T-helper 2 cell treated with Interferon-gamma antibody and Interleukin-4, amounts not matched to agents 5 μg/mL and 100 μg/mL, for 36 hours (primary cell): ENCODE results near the gene FBRSL1.
"Not testable (repeated sequence)": the region's sequence is repeated elsewhere in the genome, so short reads cannot be mapped to it uniquely, and the experiment has no call there.

Source experiments
- DNase-seq: peaks from one replicate; pipeline ENCODE4 v3.0.0; 2021; ENCODE audit warnings: low spot score
- H3K27ac Mint-ChIP-seq: one replicate; pipeline ENCODE4 v1.8.0; 2021; ENCODE audit warnings: mild to moderate bottlenecking, mixed read lengths
- H3K27me3 Mint-ChIP-seq: one replicate; pipeline ENCODE4 v1.8.0; 2021; ENCODE audit warnings: low read depth, mixed read lengths
- H3K36me3 Mint-ChIP-seq: one replicate; pipeline ENCODE4 v1.8.0; 2021; ENCODE audit warnings: low read depth, mixed read lengths
- H3K4me1 Mint-ChIP-seq: one replicate; pipeline ENCODE4 v1.8.0; 2021; ENCODE audit warnings: low read depth, mixed read lengths
- H3K4me3 Mint-ChIP-seq: one replicate; pipeline ENCODE4 v1.8.0; 2022; ENCODE audit warnings: mild to moderate bottlenecking, moderate library complexity, mixed read lengths
- H3K9me3 Mint-ChIP-seq: one replicate; pipeline ENCODE4 v1.8.0; 2021; ENCODE audit warnings: mixed read lengths

The FBRSL1 gene

DNA sequence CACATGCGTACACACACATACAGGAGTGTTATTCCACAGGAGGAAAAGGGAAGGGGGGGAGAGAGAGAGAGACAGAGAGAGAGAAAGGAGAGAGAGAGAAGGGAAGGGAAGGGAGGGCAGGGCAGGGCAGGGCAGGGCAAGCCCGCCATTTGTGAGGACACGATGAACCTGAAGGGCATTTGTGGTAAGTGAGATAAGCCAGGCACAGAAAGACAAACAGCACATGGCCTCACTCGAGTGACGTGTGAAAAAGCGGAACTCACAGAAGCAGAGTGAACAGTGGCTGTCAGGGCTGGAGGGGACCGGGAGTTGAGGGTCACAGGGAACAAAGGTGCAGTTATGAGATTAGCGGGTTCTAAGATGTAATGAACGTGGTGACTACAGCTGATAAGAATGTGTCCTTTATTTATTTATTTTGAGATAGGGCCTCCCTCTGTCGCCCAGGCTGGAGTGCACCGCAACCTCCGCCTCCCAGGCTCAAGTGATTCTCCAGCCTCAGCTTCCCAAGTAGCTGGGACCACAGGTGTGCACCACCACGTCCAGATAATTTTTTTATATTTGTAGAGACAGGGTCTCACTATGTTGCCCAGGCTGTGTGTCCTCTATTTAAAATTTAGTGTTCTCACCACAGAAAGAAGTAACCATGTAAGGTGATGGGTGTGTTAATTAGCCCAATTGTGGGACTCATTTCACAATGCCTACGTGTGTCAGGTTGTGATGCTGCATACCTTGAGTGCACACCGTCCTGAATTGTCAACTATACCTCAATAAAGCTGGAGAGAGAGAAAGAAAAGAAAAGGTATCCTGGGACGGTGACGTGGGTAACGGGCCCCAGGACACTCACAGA, 18.7 kb upstream of the FBRSL1 start:
- Mint-ChIP-seq H3K27ac (peak overlapping the region; percentile 58), H3K27me3 (peaks cover 13% of the 10 kb centered on the region), H3K9me3 (no peaks in the 10 kb centered on the region), H3K4me1 (peaks cover 24% of the 10 kb centered on the region), H3K36me3 (no peaks in the 10 kb centered on the region), H3K4me3 (no peak overlapping the region)
- no peak for DNase-seq

DNA sequence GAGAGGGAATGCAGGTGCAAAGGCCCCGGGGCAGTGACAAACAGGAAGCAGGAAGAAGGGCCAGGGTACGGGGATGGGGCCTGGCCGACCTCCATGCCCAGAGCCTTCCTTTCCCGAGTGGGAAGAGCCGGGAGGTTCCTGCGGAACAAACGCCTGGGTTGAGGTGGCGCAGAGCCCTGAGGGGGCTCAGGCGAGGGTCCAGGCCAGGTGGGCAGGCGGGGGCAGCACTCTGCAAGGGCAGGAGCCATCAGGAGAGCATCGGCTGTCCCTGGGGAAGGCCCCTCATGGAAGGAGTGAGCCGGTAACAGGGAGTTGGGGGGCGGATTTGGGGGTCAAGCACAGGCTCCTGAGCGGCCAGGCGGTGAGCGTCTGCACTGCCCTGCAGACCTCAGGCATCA, 18.1 kb upstream of the FBRSL1 start:
- peak overlapping the region; percentile 73 for H3K27ac Mint-ChIP-seq
- no peaks in the 10 kb centered on the region for H3K9me3 Mint-ChIP-seq
- H3K4me3 Mint-ChIP-seq = no peak overlapping the region
- DNase-seq = no peak
- no peaks in the 10 kb centered on the region for H3K36me3 Mint-ChIP-seq
- H3K27me3 Mint-ChIP-seq = peaks cover 13% of the 10 kb centered on the region
- H3K4me1 Mint-ChIP-seq = peaks cover 27% of the 10 kb centered on the region

DNA sequence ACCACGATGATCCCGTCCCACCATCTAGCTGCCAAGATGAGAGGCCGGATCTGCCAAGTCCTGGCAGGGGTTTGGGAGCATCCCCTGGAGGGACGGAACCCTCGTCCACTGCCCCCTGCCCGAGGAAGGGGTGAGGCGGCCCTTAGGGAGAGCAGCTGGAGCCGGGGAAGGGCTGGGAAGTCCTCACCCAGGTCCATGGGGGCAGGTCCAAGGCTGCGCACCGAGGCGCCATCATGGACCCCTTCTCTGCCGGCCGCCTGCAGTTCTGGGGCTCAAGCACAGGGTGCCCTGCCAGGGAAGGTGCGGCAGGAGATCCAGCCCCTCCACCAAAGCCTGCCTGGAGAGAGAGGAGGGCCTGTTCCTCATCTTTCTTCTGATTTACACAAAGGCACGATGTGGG, 17.6 kb upstream of the FBRSL1 start:
- Mint-ChIP-seq H3K27ac (peak overlapping the region; percentile 73), H3K4me3 (no peak overlapping the region)

DNA sequence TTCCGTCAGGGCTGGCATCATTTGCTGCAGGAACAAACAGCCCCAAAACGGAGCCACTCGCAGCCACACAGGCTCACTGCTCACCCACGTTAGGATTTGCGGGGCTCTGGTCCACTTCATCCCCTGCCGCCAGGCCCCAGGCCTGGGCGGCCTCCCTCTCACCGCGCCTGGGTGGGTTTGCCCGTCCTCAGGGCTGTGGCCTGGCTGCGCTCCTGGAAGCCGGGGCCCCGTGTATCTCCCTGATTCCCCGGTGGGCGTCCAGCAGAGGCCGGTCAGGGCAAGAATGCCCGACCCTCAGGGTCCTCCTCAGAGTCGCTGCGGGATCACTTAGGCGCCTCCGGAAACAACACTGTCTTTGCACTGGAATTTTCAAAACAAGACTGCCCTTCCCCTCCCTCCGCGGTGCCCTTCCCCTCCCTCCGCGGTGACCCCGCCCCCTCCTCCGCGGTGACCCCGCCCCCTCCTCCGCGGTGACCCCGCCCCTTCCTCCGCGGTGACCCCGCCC, 15.7 kb upstream of the FBRSL1 start:
- Mint-ChIP-seq H3K4me3 (no peak overlapping the region), H3K9me3 (no peaks in the 10 kb centered on the region), H3K4me1 (peaks cover 25% of the 10 kb centered on the region), H3K36me3 (no peaks in the 10 kb centered on the region), H3K27ac (no peak overlapping the region), H3K27me3 (peaks cover 8% of the 10 kb centered on the region)
- no peak for DNase-seq

More for the DNA sequence above, 17.6 kb upstream of the FBRSL1 start:
- H3K27me3 Mint-ChIP-seq = peaks cover 13% of the 10 kb centered on the region
- H3K9me3 Mint-ChIP-seq = no peaks in the 10 kb centered on the region
- H3K36me3 Mint-ChIP-seq = no peaks in the 10 kb centered on the region
- peaks cover 29% of the 10 kb centered on the region for H3K4me1 Mint-ChIP-seq
- DNase-seq = no peak

DNA sequence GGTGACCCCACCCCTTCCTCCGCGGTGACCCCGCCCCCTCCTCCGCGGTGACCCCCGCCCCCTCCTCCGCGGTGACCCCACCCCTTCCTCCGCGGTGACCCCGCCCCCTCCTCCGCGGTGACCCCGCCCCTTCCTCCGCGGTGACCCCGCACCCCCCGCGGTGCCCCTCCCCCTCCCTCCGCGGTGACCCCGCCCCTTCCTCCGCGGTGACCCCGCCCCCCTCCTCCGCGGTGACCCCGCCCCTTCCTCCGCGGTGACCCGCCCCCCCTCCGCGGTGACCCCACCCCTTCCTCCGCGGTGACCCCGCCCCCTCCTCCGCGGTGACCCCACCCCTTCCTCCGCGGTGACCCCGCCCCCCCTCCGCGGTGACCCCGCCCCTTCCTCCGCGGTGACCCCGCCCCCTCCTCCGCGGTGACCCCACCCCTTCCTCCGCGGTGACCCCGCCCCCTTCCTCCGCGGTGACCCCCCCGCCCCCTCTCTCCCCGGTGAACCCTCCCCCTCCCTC, 15.1 kb upstream of the FBRSL1 start:
- H3K9me3 Mint-ChIP-seq, H3K4me3 Mint-ChIP-seq, H3K27ac Mint-ChIP-seq, H3K27me3 Mint-ChIP-seq, DNase-seq, H3K36me3 Mint-ChIP-seq: not testable (repeated sequence)
- H3K4me1 Mint-ChIP-seq = peaks cover 20% of the 10 kb centered on the region

DNA sequence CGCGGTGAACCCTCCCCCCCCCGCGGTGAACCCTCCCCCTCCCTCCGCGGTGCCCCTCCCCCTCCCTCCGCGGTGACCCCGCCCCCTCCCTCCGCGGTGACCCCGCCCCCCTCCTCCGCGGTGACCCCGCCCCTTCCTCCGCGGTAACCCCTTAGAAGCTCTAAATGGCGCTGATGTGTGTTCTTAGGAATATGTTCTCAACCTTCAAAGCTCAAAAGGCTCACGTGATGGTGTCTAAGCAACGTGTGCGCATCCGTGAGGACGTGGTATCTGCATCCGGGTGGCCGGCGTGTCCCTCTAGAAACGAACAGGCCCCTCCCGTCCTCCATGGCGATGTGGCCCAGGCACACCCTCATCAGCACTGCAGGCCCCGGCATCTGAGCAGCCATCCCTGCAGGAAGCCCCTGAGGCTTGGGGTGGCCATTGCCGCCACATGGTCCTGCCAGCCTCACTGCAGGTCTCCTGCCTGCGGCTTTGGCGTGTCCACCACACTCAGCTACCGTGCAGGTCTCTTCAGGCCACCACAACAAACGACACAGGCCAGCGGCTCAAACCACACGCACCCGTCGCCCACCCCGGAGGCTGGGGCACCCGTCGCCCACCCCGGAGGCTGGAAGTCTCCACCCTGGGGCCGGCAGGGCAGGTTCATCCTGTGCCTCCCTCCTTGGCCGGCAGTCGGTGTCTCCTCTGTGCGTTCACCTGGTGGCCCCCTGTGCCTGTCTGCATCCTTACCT, 14.5 kb upstream of the FBRSL1 start:
- Mint-ChIP-seq H3K27me3 (no peaks in the 10 kb centered on the region), H3K9me3 (no peaks in the 10 kb centered on the region), H3K4me3 (peak overlapping the region; percentile 63), H3K36me3 (no peaks in the 10 kb centered on the region), H3K4me1 (peaks cover 18% of the 10 kb centered on the region), H3K27ac (peak overlapping the region; percentile 80)
- DNase-seq = no peak

DNA sequence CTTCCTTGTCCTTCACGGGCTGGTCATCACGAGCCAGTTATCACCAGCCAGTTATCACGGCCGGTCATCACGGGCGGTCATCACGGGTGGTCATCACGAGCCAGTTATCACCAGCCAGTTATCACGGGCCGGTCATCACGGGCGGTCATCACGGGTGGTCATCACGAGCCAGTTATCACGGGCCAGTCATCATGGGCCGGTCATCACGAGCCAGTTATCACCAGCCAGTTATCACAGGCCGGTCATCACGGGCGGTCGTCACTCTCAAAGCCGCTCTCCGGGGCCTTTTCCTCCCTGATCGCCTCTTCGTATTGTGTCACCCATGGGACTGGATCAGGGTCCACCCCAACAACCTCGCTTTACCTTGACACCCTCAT, 13.9 kb upstream of the FBRSL1 start:
- H3K9me3 Mint-ChIP-seq = no peaks in the 10 kb centered on the region
- peak overlapping the region; percentile 80 for H3K27ac Mint-ChIP-seq
- no peak for DNase-seq
- H3K4me3 Mint-ChIP-seq = peak overlapping the region; percentile 63
- no peaks in the 10 kb centered on the region for H3K36me3 Mint-ChIP-seq
- peaks cover 18% of the 10 kb centered on the region for H3K4me1 Mint-ChIP-seq
- no peaks in the 10 kb centered on the region for H3K27me3 Mint-ChIP-seq

DNA sequence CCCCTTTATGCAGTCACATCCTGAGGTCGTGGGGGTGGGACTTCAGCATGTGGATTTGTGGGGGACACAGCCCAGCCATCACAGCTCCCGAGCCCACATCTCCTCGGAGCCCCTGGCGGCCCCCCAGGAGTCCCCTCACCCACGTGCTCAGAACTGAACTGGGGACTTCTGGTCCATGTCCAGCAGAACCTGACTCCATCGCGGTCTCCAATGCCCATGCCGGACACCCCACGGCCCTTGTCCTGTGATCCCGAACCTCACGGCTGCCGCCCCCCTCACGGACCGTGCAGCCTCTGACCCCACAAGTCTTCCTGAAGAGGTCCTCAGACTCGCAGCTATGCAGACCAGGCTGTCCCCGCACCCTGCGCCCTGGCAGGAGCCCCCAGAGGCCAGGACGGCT, 13.5 kb upstream of the FBRSL1 start:
- H3K27ac Mint-ChIP-seq = peak overlapping the region; percentile 80
- H3K4me1 Mint-ChIP-seq = peaks cover 18% of the 10 kb centered on the region
- peak overlapping the region; percentile 63 for H3K4me3 Mint-ChIP-seq

DNA sequence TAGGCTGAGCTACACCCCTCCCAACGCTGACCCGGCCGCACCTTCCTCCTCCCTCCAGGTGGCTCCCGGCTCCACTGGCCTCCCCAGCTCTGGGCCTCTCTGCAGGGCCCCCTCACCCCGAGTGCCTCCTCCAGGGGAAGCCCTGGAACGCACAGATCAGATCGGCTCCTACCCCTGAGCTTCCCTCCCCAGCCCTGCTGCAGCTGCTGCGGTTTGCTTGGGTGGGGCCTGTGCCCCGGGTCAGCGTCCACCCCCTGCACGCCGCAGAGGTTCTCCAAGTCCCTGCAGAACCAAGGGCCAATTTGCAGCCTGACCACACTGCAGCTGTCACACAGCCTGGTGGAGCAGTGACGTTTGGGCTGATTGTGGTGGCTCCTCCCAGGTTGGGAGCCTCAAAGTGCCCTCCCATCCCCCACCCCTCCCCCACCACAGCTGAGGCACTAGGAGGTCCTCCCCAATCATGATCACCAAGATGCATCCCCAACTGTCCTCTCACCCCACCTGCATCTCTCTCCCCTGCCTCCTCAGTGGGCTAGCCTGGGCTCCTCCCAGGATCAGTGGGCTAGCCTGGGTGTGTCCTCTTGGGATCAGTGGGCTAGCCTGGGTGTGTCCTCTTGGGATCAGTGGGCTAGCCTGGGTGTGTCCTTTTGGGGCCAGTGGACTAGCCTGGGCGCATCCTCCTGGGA, 12.8 kb upstream of the FBRSL1 start:
- peak overlapping the region; percentile 45 for H3K4me3 Mint-ChIP-seq
- no peaks in the 10 kb centered on the region for H3K27me3 Mint-ChIP-seq
- no peaks in the 10 kb centered on the region for H3K36me3 Mint-ChIP-seq
- no peak for DNase-seq
- no peaks in the 10 kb centered on the region for H3K9me3 Mint-ChIP-seq
- peaks cover 15% of the 10 kb centered on the region for H3K4me1 Mint-ChIP-seq
- peak overlapping the region; percentile 75 for H3K27ac Mint-ChIP-seq

More for the DNA sequence above, 13.5 kb upstream of the FBRSL1 start:
- H3K36me3 Mint-ChIP-seq = no peaks in the 10 kb centered on the region
- no peaks in the 10 kb centered on the region for H3K9me3 Mint-ChIP-seq
- H3K27me3 Mint-ChIP-seq = no peaks in the 10 kb centered on the region
- no peak for DNase-seq

DNA sequence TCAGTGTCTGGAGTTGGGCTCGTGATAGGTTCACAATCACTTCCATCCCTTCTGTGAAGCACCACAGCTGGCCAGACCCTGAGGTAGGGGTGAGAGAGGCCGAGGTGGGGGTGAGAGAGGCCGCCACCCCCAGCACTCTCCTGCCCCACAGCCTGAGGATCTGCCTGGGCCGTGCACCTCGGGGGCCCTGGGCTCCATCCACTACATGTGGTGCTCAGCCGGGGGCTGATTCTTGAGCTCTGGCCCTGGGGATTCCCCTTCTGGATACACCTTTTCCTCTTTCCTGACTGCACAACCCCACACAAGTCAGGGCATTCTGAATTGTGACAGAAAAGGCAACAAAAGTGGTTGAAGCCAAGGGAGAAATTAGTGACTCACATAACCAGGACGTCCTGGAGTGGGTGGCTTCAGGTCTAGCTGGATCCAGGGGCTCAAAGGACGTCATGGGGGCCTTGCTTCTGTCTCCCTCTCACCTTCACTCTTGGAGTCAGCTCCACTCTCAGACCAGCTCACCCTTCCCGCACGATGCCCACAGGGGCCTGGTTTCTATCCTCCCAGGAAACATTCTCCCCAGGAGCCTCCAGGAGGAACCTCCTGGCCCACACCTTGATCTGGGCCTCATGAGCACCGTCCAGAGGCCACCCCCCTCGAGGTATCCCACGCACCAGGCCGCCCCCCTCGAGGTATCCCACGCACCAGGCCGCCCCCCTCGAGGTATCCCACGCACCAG, 12.1 kb upstream of the FBRSL1 start:
- Mint-ChIP-seq H3K27me3 (no peaks in the 10 kb centered on the region), H3K27ac (peak overlapping the region; percentile 75), H3K9me3 (no peaks in the 10 kb centered on the region), H3K36me3 (no peaks in the 10 kb centered on the region), H3K4me1 (peaks cover 13% of the 10 kb centered on the region), H3K4me3 (peak overlapping the region; percentile 45)
- no peak for DNase-seq

DNA sequence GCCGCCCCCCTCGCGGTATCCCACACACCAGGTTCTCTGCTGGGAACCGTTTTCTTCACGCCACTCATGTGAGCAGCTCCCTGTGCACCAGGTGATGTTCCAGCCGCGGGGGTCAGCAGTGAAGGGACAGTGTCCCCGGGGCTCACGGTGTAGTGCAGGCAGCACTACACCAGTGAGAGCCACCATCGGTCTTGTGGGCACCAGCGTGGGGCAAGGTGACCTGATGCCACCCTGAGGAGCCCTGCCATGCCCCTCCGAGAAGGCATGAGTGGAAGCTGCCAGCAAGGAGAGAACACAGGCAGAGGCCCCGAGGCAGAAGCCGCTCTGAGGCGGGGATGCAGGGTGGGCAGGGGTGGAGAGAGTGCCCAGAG, 11.5 kb upstream of the FBRSL1 start:
- peaks cover 13% of the 10 kb centered on the region for H3K4me1 Mint-ChIP-seq
- no peak overlapping the region for H3K4me3 Mint-ChIP-seq
- no peaks in the 10 kb centered on the region for H3K9me3 Mint-ChIP-seq
- no peaks in the 10 kb centered on the region for H3K36me3 Mint-ChIP-seq
- H3K27ac Mint-ChIP-seq = no peak overlapping the region
- no peaks in the 10 kb centered on the region for H3K27me3 Mint-ChIP-seq
- no peak for DNase-seq

DNA sequence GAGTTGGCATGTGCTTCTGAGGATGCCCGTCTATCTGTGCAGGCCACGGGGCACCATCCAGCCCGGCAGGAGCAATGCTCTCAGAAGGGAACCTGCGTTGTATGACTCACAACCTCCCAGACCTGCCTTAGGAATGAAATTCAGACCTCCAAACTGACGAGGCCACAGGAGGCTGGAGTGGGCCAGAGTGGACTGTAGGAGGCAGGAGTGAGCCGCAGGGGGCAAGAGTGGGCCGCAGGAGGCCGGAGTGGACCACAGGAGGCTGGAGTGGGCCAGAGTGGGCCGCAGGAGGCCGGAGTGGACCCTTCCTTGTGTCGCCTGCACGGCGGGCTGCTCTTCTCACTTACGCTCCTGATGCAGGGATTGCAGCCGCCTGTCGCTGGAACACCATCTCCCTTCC, 11.1 kb upstream of the FBRSL1 start:
- Mint-ChIP-seq H3K27ac (no peak overlapping the region), H3K4me1 (peaks cover 13% of the 10 kb centered on the region)
- no peak for DNase-seq

DNA sequence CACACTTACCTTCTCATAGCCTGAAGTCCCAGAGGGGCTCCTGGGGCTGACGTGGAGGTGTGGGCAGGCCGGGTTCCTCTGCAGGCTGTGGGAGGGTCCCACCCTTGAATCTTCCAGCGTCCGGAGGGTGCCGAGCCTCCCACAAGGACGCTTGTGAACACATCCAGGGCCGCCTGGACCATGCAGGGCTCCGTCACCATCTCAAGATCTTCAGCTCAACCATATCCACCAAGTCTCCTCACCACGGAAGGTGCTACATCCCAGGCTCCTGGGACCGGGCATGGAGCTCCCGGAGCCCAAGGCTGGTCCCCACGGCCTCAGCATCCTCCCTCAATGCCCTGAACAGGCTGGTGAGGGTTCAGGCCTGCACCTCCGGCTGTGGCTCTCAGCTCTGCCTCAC, 10.7 kb upstream of the FBRSL1 start:
- H3K4me3 Mint-ChIP-seq = no peak overlapping the region
- no peaks in the 10 kb centered on the region for H3K9me3 Mint-ChIP-seq
- no peak overlapping the region for H3K27ac Mint-ChIP-seq
- DNase-seq = no peak
- peaks cover 13% of the 10 kb centered on the region for H3K4me1 Mint-ChIP-seq
- no peaks in the 10 kb centered on the region for H3K36me3 Mint-ChIP-seq
- no peaks in the 10 kb centered on the region for H3K27me3 Mint-ChIP-seq

More for the DNA sequence above, 11.1 kb upstream of the FBRSL1 start:
- H3K27me3 Mint-ChIP-seq = no peaks in the 10 kb centered on the region
- no peaks in the 10 kb centered on the region for H3K36me3 Mint-ChIP-seq
- no peak overlapping the region for H3K4me3 Mint-ChIP-seq
- H3K9me3 Mint-ChIP-seq = no peaks in the 10 kb centered on the region
